Measurements from ENCODE around the gene DEAF1. TPM values are rescaled to one million over a fixed set of nuclear protein-coding genes. Genes with fewer than 3 reads are reported as not detected.

DEAF1 gene
- total RNA-seq, 1 experiment from 2014 or later, result 33.9 TPM

DNA sequence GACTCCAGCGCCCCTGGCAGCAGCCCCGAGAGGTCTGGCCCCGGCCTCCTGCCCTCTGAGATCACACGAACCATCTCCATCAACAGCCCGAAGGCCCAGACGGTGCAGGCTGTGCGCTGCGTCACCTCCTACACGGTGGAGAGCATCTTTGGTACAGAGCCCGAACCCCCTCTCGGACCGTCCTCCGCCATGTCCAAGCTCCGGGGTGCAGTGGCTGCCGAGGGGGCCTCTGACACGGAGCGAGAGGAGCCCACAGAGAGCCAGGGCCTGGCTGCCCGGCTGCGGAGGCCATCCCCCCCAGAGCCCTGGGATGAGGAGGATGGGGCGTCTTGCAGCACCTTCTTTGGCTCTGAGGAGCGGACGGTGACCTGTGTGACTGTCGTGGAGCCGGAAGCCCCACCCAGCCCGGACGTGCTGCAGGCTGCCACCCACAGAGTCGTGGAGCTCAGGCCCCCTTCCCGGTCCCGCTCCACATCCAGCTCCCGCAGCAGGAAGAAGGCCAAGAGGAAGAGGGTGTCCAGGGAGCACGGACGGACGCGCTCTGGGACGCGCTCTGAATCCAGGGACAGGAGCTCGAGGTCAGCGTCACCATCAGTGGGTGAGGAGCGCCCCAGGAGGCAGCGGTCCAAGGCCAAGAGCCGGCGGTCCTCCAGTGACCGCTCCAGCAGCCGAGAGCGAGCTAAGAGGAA, 86.9 kb downstream of the DEAF1 start:
- peaks cover 8% of the 10 kb centered on the region; the same call in 1 of the 2 replicates for H4K20me1 ChIP-seq (ENCODE audit: insufficient read depth)
- ChIA-PET RAD21 (ENCODE audit: low non-redundant PET in 1 of 2, low total read pairs in 2 of 2, uncharacterized antibody in 2 of 2, unreplicated experiment in 2 of 2) (no interaction called here), CTCF (no interaction called here), POLR2A (no interaction called here)
- DNase-seq (ENCODE audit: low read depth, low spot score) (no peak), ATAC-seq (no peak)
- no peak overlapping the region for H3K4me2 ChIP-seq (ENCODE audit: low read length)
- TF ChIP-seq EGR1 (IDR thresholded peaks at IDR 0.05; ENCODE audit: low read depth) (no peak), TCF7L2 (IDR thresholded peaks at IDR 0.05; ENCODE audit: borderline replicate concordance, extremely low read depth, insufficient read depth, insufficient read length) (no peak), POLR2A (IDR thresholded peaks at IDR 0.05; ENCODE audit: borderline replicate concordance, extremely low read depth, insufficient read depth, insufficient read length) (no peak), YY1 (IDR thresholded peaks at IDR 0.05; ENCODE audit: extremely low read depth, insufficient replicate concordance, low read depth, low read length) (no peak), ZFX (IDR thresholded peaks at IDR 0.05) (no peak)
- TF ChIP-seq, protein P1, sequence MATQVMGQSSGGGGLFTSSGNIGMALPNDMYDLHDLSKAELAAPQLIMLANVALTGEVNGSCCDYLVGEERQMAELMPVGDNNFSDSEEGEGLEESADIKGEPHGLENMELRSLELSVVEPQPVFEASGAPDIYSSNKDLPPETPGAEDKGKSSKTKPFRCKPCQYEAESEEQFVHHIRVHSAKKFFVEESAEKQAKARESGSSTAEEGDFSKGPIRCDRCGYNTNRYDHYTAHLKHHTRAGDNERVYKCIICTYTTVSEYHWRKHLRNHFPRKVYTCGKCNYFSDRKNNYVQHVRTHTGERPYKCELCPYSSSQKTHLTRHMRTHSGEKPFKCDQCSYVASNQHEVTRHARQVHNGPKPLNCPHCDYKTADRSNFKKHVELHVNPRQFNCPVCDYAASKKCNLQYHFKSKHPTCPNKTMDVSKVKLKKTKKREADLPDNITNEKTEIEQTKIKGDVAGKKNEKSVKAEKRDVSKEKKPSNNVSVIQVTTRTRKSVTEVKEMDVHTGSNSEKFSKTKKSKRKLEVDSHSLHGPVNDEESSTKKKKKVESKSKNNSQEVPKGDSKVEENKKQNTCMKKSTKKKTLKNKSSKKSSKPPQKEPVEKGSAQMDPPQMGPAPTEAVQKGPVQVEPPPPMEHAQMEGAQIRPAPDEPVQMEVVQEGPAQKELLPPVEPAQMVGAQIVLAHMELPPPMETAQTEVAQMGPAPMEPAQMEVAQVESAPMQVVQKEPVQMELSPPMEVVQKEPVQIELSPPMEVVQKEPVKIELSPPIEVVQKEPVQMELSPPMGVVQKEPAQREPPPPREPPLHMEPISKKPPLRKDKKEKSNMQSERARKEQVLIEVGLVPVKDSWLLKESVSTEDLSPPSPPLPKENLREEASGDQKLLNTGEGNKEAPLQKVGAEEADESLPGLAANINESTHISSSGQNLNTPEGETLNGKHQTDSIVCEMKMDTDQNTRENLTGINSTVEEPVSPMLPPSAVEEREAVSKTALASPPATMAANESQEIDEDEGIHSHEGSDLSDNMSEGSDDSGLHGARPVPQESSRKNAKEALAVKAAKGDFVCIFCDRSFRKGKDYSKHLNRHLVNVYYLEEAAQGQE (IDR thresholded peaks at IDR 0.05; ENCODE audit: low read depth), result no peak
- TF ChIP-seq, protein P2, sequence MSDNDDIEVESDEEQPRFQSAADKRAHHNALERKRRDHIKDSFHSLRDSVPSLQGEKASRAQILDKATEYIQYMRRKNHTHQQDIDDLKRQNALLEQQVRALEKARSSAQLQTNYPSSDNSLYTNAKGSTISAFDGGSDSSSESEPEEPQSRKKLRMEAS (IDR thresholded peaks at IDR 0.05), result no peak
- intact Hi-C loops (cut with micrococcal nuclease), result no loop called here
- no TSS peak for BruUV-seq (replicated peaks)
- no peak overlapping the region for H3K4me3 ChIP-seq (replicated peaks in 1 of 2; ENCODE audit: low read depth in 1 of 2, low read length in 2 of 2)
- no peaks in the 10 kb centered on the region for H3K9me2 ChIP-seq (ENCODE audit: insufficient read depth)
- no peak overlapping the region for H2AFZ ChIP-seq (ENCODE audit: low read depth, low read length, poor library complexity, severe bottlenecking)
- peaks cover 3 to 10% of the 10 kb centered on the region in 2 experiments; a peak in 3 of 4 replicates for H3K4me1 ChIP-seq (ENCODE audit: control insufficient read depth in 1 of 2, insufficient read depth in 2 of 2, low read length in 2 of 2)
- peaks cover 15% of the 10 kb centered on the region; the same call in 1 of the 2 replicates for H3K79me2 ChIP-seq (ENCODE audit: insufficient read depth, low read length)
- H3K9ac ChIP-seq (ENCODE audit: low read length), result no peak overlapping the region
- no peaks in the 10 kb centered on the region for H3K27me3 ChIP-seq (ENCODE audit: insufficient read depth, low read length)
- H3K9me3 ChIP-seq (ENCODE audit: control insufficient read depth in 1 of 2, insufficient read depth in 1 of 2, low read depth in 1 of 2, low read length in 2 of 2), result no peaks in the 10 kb centered on the region
- no peak overlapping the region for H3K27ac ChIP-seq (ENCODE audit: low read depth, low read length)
- H3K36me3 ChIP-seq (ENCODE audit: control insufficient read depth in 1 of 2, insufficient read depth in 2 of 2, low read length in 2 of 2), result peaks cover 42 to 56% of the 10 kb centered on the region in 2 experiments; a peak in 3 of 4 replicates

Data from HCT116 (cell line).